DMS53 treated with DMSO at 0.1 percent for 48 hours (cell line): ENCODE data around the gene CT45A7.
"Not testable (repeated sequence)": the region's sequence is repeated elsewhere in the genome, so short reads cannot be mapped to it uniquely, and the experiment has no call there.

Source experiments
- DNase-seq: peaks from one replicate; lab custom pipeline; 2025; ENCODE audit not compliant: unreplicated experiment; lab: John Stamatoyannopoulos, UW

CT45A7 gene

GRCh38 chrX:135837180-135837579 is at the start of gene CT45A7:
Gene CT45A7 (minus strand): TSS chrX:135837280. CDS start chrX:135833533, 3,747 bp downstream.
- DNase-seq = not testable (repeated sequence)

- DNase-seq = not testable (repeated sequence)
Observed at GRCh38 chrX:135882741-135883140, 45.7 kb upstream of the CT45A7 start.

- not testable (repeated sequence) for DNase-seq
Observed at GRCh38 chrX:135871712-135872111, 34.6 kb upstream of the CT45A7 start, which contains the start of gene CT45A9. Gene CT45A9 (minus strand): TSS chrX:135871812. CDS start chrX:135868061, 3,751 bp downstream.

- DNase-seq = not testable (repeated sequence)
Observed at GRCh38 chrX:135854438-135854837, 17.4 kb upstream of the CT45A7 start, which contains the start of gene CT45A8. Gene CT45A8 (minus strand): TSS chrX:135854538. CDS start chrX:135850783, 3,755 bp downstream.

GRCh38 chrX:135819912-135820311 is 17.2 kb downstream of the CT45A7 start, which contains the start of gene CT45A2:
Gene CT45A2 (minus strand): TSS chrX:135820012. CDS start chrX:135816265, 3,747 bp downstream.
- DNase-seq = not testable (repeated sequence)

GRCh38 chrX:135802687-135803086 is 34.4 kb downstream of the CT45A7 start, which contains the start of gene CT45A6:
Gene CT45A6 (minus strand): TSS chrX:135802787. CDS start chrX:135798993, 3,794 bp downstream.
- not testable (repeated sequence) for DNase-seq

- not testable (repeated sequence) for DNase-seq
Observed at GRCh38 chrX:135785403-135785802, 51.7 kb downstream of the CT45A7 start, which contains the start of gene CT45A5. Gene CT45A5 (minus strand): TSS chrX:135785503. CDS start chrX:135781729, 3,774 bp downstream.
